Occipital lobe (tissue), 2 donors: ENCODE data around the gene SULF2. TPM values are rescaled to one million over a fixed set of nuclear protein-coding genes. Genes with fewer than 3 reads are reported as not detected.

ENCODE experiments used
- DNase-seq: peaks from one replicate; lab custom pipeline; 2025; lab: John Stamatoyannopoulos, UW
- total RNA-seq: library from RNA; depleted of rRNA; stranded (reverse); fragments of >200 nt; gene quantifications from one replicate; pipeline ENCODE4 v1.2.3, GENCODE V29; 2014

The SULF2 gene
- total RNA-seq, 1 donor from 2014 or later = 9.4 TPM

- DNase-seq = no peak
Measured at GRCh38 chr20:47669927-47670890, 115.1 kb downstream of the SULF2 start.

DNA sequence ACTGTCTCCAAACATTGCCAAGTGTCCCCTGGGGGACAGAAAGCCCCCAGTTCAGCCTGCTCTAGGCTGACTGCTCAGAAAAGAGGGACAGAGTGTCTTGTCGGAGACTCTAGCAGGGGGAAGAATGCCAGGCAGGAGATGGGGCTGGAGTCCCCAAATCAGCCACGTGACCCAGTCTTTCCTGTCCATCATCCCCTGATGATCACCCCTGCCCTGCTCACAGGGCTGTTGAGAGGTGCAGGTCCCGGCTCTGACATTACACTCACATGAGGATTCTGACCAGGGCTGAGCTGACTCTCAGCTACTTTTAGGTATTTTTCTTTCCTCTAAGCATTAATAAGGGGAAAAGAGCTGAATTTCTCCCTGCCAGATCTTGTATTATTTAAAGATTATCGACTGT, 115.8 kb downstream of the SULF2 start:
- DNase-seq = no peak

GRCh38 chr20:47669152-47669425, 116.2 kb downstream of the SULF2 start:
- DNase-seq = no peak

- no peak for DNase-seq
Measured at GRCh38 chr20:47668313-47669151, 116.7 kb downstream of the SULF2 start.

DNA sequence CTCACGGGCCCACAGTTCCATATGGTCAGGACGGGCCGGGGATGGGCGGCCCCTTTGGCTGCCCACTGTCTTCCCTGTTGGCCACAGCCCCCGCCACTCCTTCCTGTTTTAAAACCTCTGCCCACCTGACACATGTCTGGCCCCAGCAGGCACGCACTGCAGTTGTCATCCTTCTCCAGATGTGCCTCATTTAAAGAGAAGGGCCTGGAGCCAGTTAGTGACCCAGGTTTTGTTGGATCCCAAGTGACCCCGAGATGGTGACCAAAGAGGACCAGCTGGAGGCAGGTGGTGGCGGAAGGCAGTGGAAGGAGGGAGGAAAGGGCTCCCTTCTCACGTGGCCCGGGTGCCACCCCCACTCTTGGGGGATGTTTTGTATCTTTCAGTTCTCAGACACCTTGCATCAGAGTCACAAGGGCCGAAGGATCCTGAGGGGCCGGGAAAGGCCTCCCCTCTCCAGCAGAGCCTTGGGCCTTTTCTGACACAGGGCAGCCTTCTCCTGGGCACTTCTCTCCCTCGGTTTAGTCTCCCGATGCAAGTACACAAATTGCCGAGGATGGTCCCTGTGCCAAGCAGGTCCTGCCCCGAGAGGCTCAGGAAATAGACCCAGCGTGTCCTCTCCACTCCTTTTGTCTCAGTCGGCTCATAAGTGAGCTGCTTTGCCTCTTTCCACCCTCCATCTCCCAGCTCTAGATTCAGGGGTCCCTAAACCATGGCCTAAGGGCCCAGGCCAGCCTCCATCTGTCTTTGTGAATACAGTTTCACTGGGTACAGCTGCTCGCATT, 117.6 kb downstream of the SULF2 start:
- no peak for DNase-seq

GRCh38 chr20:47667086-47667485, 118.2 kb downstream of the SULF2 start:
- no peak for DNase-seq

GRCh38 chr20:47666304-47666703, 119.0 kb downstream of the SULF2 start:
- DNase-seq = no peak

- no peak for DNase-seq
Measured at GRCh38 chr20:47665221-47665991, 119.9 kb downstream of the SULF2 start.

GRCh38 chr20:47664744-47665143, 120.5 kb downstream of the SULF2 start:
- no peak for DNase-seq

DNA sequence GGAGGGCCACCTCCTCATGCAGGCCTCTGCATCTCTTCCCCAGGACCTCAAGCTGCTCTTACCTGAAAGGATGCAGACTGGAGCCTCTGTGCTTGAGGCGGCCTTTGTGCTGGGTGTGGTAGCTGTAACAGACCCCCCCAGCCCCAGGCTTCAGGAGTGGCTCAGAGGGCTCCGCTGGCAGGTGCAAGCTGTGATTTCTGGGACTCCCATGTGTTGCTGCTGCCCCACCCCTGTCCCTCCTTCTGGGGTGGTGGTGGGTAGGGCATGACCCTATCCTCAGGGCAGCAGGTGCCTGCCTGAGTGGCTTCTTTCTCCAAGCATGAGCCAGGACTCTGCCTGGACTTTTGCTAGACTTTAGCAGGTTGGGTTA, 121.2 kb downstream of the SULF2 start:
- no peak for DNase-seq

DNA sequence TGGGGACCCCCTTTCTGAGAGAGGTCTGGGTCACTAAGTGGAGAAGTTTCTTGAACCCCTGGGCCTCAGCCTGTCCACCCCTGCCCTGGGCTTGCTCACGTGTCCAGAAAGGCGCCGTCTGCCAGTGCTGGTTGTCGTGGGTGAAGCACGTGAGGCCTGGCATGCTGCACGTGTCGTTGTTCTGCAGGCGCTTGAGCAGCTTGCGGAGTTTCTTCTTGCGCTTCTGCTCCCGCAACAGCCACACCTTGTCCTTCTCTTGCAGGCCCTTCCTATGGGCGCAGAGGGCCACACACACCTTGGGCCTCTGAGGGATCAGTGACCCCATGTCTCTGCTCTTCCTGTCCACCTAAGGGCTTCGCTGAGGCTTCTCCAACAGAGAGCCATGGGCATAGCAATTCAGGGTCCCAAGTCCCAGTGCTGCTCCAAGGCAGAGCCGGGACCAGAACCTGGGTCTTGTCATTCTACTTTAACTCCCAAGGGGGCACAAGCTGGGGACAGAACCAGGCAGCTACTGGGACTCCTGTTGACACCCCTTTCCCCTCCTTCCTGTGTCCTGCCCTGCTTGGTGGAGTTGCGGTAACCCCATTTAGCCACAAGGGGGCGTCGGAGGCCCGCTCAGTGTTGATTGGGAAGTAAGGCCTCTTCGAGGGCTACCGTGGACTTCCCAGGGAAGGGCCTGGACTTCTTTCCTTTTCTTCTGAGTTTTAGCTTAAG, 121.8 kb downstream of the SULF2 start:
- peak; percentile 67 for DNase-seq

DNA sequence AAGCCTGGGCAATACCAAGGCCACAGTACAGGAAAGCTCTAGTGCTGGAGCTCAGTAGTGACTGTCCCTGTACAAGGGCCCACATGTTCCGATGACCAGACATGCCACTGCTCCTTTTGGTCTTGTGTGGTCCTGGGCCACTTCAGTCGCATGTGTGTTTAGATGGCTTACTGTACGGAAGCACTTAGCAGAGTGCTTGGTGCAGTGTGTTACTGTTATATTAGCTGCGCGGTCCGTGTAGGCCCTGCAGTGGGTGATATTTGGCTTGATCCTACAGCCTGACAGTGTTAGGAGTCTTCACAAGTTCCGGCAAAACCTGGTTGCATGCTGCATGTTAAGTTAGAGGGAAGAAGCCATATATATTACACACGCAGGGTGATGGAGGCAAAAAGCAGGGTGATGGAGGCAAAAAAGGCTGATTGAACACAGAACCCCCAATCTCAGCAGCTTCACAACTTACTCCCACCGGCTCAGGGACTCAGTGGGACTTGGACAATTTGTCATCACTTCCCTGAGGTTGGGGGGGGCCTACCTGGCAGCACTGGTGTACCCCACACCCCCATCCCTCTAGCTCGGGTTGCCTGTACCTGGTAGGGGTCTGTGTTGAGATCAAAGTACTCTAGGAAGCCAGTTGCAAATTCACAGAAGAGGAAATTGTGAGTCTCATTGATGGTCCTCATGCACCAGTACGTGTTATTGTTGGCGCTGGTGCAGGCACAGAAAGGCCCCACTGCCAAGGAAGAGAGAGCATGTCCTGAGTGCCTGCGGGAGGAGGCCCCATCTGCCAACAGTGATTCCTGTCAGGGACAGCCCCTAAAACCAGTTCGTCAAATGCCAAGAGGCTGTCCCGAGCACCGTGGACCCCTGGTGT, 122.6 kb downstream of the SULF2 start:
- DNase-seq = no peak

DNA sequence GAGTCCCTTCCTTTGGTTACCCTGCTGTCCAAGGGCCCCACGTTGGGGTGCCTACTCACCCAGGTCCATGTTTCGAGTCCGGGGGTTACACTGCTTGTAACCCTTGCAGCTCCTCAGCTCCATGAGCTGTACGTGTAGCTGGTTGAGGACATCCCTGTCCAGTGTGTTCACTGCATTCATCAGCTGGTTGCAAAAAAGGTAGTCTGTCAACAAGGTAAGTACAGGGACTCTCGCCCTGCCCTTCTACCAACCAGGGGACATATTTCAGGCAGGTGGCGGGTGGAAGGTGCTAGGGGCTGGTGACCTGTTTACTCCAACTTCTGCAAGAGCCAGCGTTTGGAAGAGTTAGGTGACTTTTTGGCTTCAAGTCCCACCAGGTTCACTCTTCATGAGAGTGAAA, 123.6 kb downstream of the SULF2 start:
- DNase-seq = no peak

- no peak for DNase-seq
Measured at GRCh38 chr20:47660983-47661700, 124.1 kb downstream of the SULF2 start.

DNA sequence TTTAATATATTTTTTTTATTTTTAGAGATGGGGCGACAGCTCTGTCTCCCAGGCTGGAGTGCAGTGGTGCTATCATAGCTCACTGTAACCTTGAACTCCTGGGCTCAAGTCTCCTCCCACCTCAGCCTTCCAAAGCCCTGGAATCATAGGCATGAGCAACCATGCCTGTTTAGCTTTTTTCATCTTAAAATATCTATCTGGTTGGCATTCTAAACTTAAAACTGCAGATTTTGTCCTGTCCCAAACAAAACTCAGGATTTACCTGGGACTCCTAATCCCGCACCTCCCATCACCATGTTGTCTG, 124.7 kb downstream of the SULF2 start:
- no peak for DNase-seq

- no peak for DNase-seq
Measured at GRCh38 chr20:47659904-47660601, 125.2 kb downstream of the SULF2 start.

DNA sequence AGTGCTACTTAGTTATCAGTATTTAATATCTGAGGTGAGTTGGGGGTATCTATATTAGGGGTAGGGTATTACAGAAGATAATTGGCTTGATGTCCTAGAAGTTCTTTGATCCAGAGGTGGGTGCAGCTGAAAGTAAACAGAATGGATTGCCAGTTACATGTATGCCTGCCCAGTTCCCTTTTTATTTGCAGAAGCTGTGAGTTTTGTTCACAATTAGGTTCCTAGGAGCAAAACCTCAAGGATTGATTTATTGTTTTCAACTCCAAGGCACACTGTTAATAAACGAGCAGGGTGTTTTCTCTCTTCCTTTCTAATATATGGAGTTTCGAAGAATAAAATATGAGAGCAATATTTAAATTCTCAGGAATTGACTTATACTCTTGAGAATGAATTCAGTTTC, 129.0 kb downstream of the SULF2 start:
- DNase-seq = no peak

DNA sequence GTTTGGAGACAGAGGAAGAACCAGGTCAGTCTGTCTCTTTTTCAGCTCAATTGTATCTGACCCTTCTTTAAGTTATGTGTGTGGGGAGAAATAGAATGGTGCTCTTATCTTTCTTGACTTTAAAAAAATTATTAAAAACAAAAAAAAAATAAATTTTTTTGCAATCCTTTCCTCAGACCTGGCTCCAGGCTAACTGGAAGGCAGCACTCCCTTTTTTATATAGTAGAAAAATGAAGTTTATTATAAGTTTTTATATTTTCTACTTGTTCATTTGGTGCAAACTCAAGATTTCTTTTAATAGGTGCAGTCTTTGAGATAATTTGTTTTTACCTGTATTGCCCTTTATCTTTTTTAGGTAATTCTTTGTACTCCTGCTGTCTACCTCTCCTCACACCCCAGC, 129.6 kb downstream of the SULF2 start:
- DNase-seq = no peak
